Stimulated activated naive CD8-positive, alpha-beta T cell treated with anti-CD3 and anti-CD28 coated beads, Interleukin-15, Interleukin-2, amounts not matched to agents 100 ng/mL and 50 ng/mL, for 24 hours (primary cell): ENCODE results near the gene CLDND2.

Experiments
- H3K27ac Mint-ChIP-seq: one replicate; pipeline ENCODE4 v1.8.0; 2021; ENCODE audit warnings: mild to moderate bottlenecking, mixed read lengths
- H3K27me3 Mint-ChIP-seq: one replicate; pipeline ENCODE4 v1.8.0; 2021; ENCODE audit warnings: mixed read lengths
- H3K36me3 Mint-ChIP-seq: one replicate; pipeline ENCODE4 v1.8.0; 2021; ENCODE audit warnings: low read depth, mixed read lengths
- H3K4me1 Mint-ChIP-seq: one replicate; pipeline ENCODE4 v1.8.0; 2021; ENCODE audit warnings: low read depth, mixed read lengths
- H3K4me3 Mint-ChIP-seq: one replicate; pipeline ENCODE4 v1.8.0; 2021; ENCODE audit warnings: mild to moderate bottlenecking, mixed read lengths
- H3K9me3 Mint-ChIP-seq: one replicate; pipeline ENCODE4 v1.8.0; 2021; ENCODE audit warnings: mixed read lengths

The CLDND2 gene

GRCh38 chr19:51337141-51337860 is 31.5 kb downstream of the CLDND2 start:
- no peaks in the 10 kb centered on the region for H3K9me3 Mint-ChIP-seq
- H3K27me3 Mint-ChIP-seq: peaks cover 6% of the 10 kb centered on the region
- H3K27ac Mint-ChIP-seq: no peak overlapping the region
- no peaks in the 10 kb centered on the region for H3K36me3 Mint-ChIP-seq
- H3K4me3 Mint-ChIP-seq: no peak overlapping the region
- H3K4me1 Mint-ChIP-seq: peaks cover 22% of the 10 kb centered on the region

GRCh38 chr19:51333836-51334460 is 34.9 kb downstream of the CLDND2 start:
- Mint-ChIP-seq H3K9me3 (peaks cover 9% of the 10 kb centered on the region), H3K4me3 (no peak overlapping the region), H3K4me1 (peaks cover 5% of the 10 kb centered on the region), H3K27me3 (peaks cover 17% of the 10 kb centered on the region), H3K36me3 (peaks cover 19% of the 10 kb centered on the region), H3K27ac (no peak overlapping the region)

GRCh38 chr19:51331716-51332115 is 37.1 kb downstream of the CLDND2 start:
- H3K4me1 Mint-ChIP-seq: peaks cover 9% of the 10 kb centered on the region
- H3K9me3 Mint-ChIP-seq: peaks cover 9% of the 10 kb centered on the region
- no peak overlapping the region for H3K4me3 Mint-ChIP-seq
- H3K36me3 Mint-ChIP-seq: peaks cover 19% of the 10 kb centered on the region
- peaks cover 31% of the 10 kb centered on the region for H3K27me3 Mint-ChIP-seq
- no peak overlapping the region for H3K27ac Mint-ChIP-seq

- no peak overlapping the region for H3K27ac Mint-ChIP-seq
- peaks cover 19% of the 10 kb centered on the region for H3K36me3 Mint-ChIP-seq
- H3K27me3 Mint-ChIP-seq: peaks cover 36% of the 10 kb centered on the region
- peaks cover 9% of the 10 kb centered on the region for H3K9me3 Mint-ChIP-seq
- H3K4me3 Mint-ChIP-seq: no peak overlapping the region
- peaks cover 9% of the 10 kb centered on the region for H3K4me1 Mint-ChIP-seq
Observed at GRCh38 chr19:51331193-51331592, 37.6 kb downstream of the CLDND2 start.

- Mint-ChIP-seq H3K27ac (no peak overlapping the region), H3K27me3 (peaks cover 45% of the 10 kb centered on the region), H3K4me3 (no peak overlapping the region), H3K4me1 (peaks cover 15% of the 10 kb centered on the region), H3K36me3 (peaks cover 19% of the 10 kb centered on the region), H3K9me3 (peaks cover 9% of the 10 kb centered on the region)
Observed at GRCh38 chr19:51330366-51330765, 38.4 kb downstream of the CLDND2 start.

- H3K9me3 Mint-ChIP-seq: peaks cover 9% of the 10 kb centered on the region
- H3K4me1 Mint-ChIP-seq: peaks cover 16% of the 10 kb centered on the region
- peaks cover 19% of the 10 kb centered on the region for H3K36me3 Mint-ChIP-seq
- H3K4me3 Mint-ChIP-seq: no peak overlapping the region
- peaks cover 51% of the 10 kb centered on the region for H3K27me3 Mint-ChIP-seq
- H3K27ac Mint-ChIP-seq: no peak overlapping the region
Observed at GRCh38 chr19:51329411-51329810, 39.4 kb downstream of the CLDND2 start.

GRCh38 chr19:51327066-51328001 is 41.5 kb downstream of the CLDND2 start:
- H3K27ac Mint-ChIP-seq: no peak overlapping the region
- H3K4me3 Mint-ChIP-seq: peak overlapping the region; percentile 62
- peaks cover 16% of the 10 kb centered on the region for H3K4me1 Mint-ChIP-seq
- H3K36me3 Mint-ChIP-seq: peaks cover 19% of the 10 kb centered on the region
- peaks cover 64% of the 10 kb centered on the region for H3K27me3 Mint-ChIP-seq
- H3K9me3 Mint-ChIP-seq: peaks cover 9% of the 10 kb centered on the region

- H3K27me3 Mint-ChIP-seq: peaks cover 64% of the 10 kb centered on the region
- no peak overlapping the region for H3K4me3 Mint-ChIP-seq
- peaks cover 11% of the 10 kb centered on the region for H3K36me3 Mint-ChIP-seq
- H3K27ac Mint-ChIP-seq: no peak overlapping the region
- H3K9me3 Mint-ChIP-seq: peaks cover 9% of the 10 kb centered on the region
- peaks cover 16% of the 10 kb centered on the region for H3K4me1 Mint-ChIP-seq
Observed at GRCh38 chr19:51326216-51327065, 42.4 kb downstream of the CLDND2 start.

GRCh38 chr19:51325161-51325976 is 43.4 kb downstream of the CLDND2 start:
- Mint-ChIP-seq H3K27ac (no peak overlapping the region), H3K27me3 (peaks cover 65% of the 10 kb centered on the region), H3K9me3 (peaks cover 1% of the 10 kb centered on the region), H3K4me3 (no peak overlapping the region), H3K36me3 (peaks cover 2% of the 10 kb centered on the region), H3K4me1 (peaks cover 16% of the 10 kb centered on the region)

- peaks cover 16% of the 10 kb centered on the region for H3K4me1 Mint-ChIP-seq
- H3K9me3 Mint-ChIP-seq: no peaks in the 10 kb centered on the region
- H3K36me3 Mint-ChIP-seq: no peaks in the 10 kb centered on the region
- no peak overlapping the region for H3K4me3 Mint-ChIP-seq
- no peak overlapping the region for H3K27ac Mint-ChIP-seq
- peaks cover 54% of the 10 kb centered on the region for H3K27me3 Mint-ChIP-seq
Observed at GRCh38 chr19:51324167-51324481, 44.7 kb downstream of the CLDND2 start.

- peaks cover 51% of the 10 kb centered on the region for H3K27me3 Mint-ChIP-seq
- H3K4me1 Mint-ChIP-seq: peaks cover 16% of the 10 kb centered on the region
- no peaks in the 10 kb centered on the region for H3K36me3 Mint-ChIP-seq
- H3K4me3 Mint-ChIP-seq: no peak overlapping the region
- no peaks in the 10 kb centered on the region for H3K9me3 Mint-ChIP-seq
- H3K27ac Mint-ChIP-seq: no peak overlapping the region
Observed at GRCh38 chr19:51323481-51324166, 45.2 kb downstream of the CLDND2 start.

- Mint-ChIP-seq H3K9me3 (no peaks in the 10 kb centered on the region), H3K4me3 (no peak overlapping the region), H3K27ac (no peak overlapping the region), H3K36me3 (no peaks in the 10 kb centered on the region), H3K27me3 (peaks cover 40% of the 10 kb centered on the region), H3K4me1 (peaks cover 7% of the 10 kb centered on the region)
Observed at GRCh38 chr19:51321799-51322198, 47.0 kb downstream of the CLDND2 start.

GRCh38 chr19:51320280-51320657 is 48.5 kb downstream of the CLDND2 start:
- no peaks in the 10 kb centered on the region for H3K9me3 Mint-ChIP-seq
- no peaks in the 10 kb centered on the region for H3K36me3 Mint-ChIP-seq
- H3K4me3 Mint-ChIP-seq: no peak overlapping the region
- H3K27me3 Mint-ChIP-seq: peaks cover 28% of the 10 kb centered on the region
- no peak overlapping the region for H3K27ac Mint-ChIP-seq
- no peaks in the 10 kb centered on the region for H3K4me1 Mint-ChIP-seq
